Keratinocyte (primary cell): ENCODE measurements around the gene PTPRU. TPM values are rescaled to one million over a fixed set of nuclear protein-coding genes. Genes with fewer than 3 reads are reported as not detected.

Experiments used
- DNase-seq: peaks from one replicate; pipeline ENCODE4 v3.0.0-alpha.2; 2011; ENCODE audit warnings: low read depth, missing footprints, low spot score
- FAIRE-seq: peaks from 2 replicates; lab custom pipeline; 2011; peaks lifted over from hg19 to GRCh38; lab: Jason Lieb, UNC
- H2AFZ ChIP-seq: 2 replicates; pipeline ENCODE4 v1.6.0; 2012; ENCODE audit warnings: low read length, control low read depth, inconsistent platforms; ENCODE audit not compliant: control insufficient read depth
- H3K27ac ChIP-seq: 2 replicates; pipeline ENCODE4 v1.5.1; 2011; ENCODE audit warnings: low read length; ENCODE audit not compliant: control insufficient read depth, insufficient read depth
- H3K27me3 ChIP-seq: 3 replicates; pipeline ENCODE4 v1.6.0; 2011; ENCODE audit warnings: low read length; ENCODE audit not compliant: control insufficient read depth, insufficient read depth; ENCODE audit errors: extremely low read depth
- H3K36me3 ChIP-seq, 2 experiments: 2 replicates in 1 of 2; 3 replicates in 1 of 2; pipeline ENCODE4 v1.5.1; 2011; ENCODE audit warnings: low read length in 2 of 2, mild to moderate bottlenecking in 1 of 2; ENCODE audit not compliant: control insufficient read depth in 2 of 2, insufficient read depth in 2 of 2; ENCODE audit errors: extremely low read depth in 1 of 2
- H3K4me1 ChIP-seq: 3 replicates; pipeline ENCODE4 v1.5.1; 2011; ENCODE audit warnings: low read length; ENCODE audit not compliant: control insufficient read depth, insufficient read depth; ENCODE audit errors: extremely low read depth
- H3K4me2 ChIP-seq: 3 replicates; pipeline ENCODE4 v1.6.0; 2011; ENCODE audit warnings: low read depth, low read length; ENCODE audit not compliant: control insufficient read depth, insufficient read depth; ENCODE audit errors: extremely low read depth
- H3K4me3 ChIP-seq, 3 experiments: fragments of 200-600 bp in 1 of 3; sonication (generic) in 1 of 3; 2 replicates in 2 of 3; 3 replicates in 1 of 3; pipeline ENCODE4 v1.5.1; 2011 to 2016; ENCODE audit warnings: low read length in 3 of 3, mild to moderate bottlenecking in 3 of 3, control low read depth in 2 of 3, inconsistent platforms in 1 of 3, low read depth in 1 of 3, mixed read lengths in 1 of 3, mixed run types in 1 of 3, moderate library complexity in 1 of 3; ENCODE audit not compliant: control insufficient read depth in 2 of 3, insufficient read depth in 2 of 3; ENCODE audit errors: extremely low read depth in 1 of 3
- H3K79me2 ChIP-seq: 2 replicates; pipeline ENCODE4 v1.6.0; 2012; ENCODE audit warnings: low read length; ENCODE audit not compliant: control insufficient read depth, insufficient read depth
- H3K9ac ChIP-seq: 3 replicates; pipeline ENCODE4 v1.6.0; 2011; ENCODE audit warnings: low read length; ENCODE audit not compliant: control insufficient read depth, insufficient read depth; ENCODE audit errors: extremely low read depth
- H3K9me1 ChIP-seq: 3 replicates; pipeline ENCODE4 v1.6.0; 2011; ENCODE audit warnings: low read length; ENCODE audit not compliant: control insufficient read depth, insufficient read depth; ENCODE audit errors: extremely low read depth
- H3K9me3 ChIP-seq: 2 replicates; pipeline ENCODE4 v1.5.1; 2012; ENCODE audit warnings: low read depth, low read length; ENCODE audit not compliant: control insufficient read depth
- H4K20me1 ChIP-seq: 3 replicates; pipeline ENCODE4 v1.6.0; 2011; ENCODE audit warnings: low read length; ENCODE audit not compliant: control insufficient read depth, insufficient read depth; ENCODE audit errors: extremely low read depth
- EZH2 ChIP-seq: IDR thresholded peaks from one replicate; pipeline ENCODE4 v1.6.1; 2012; ENCODE audit warnings: inconsistent platforms, mild to moderate bottlenecking, low read length, moderate library complexity
- dilution Hi-C: fragments of 300-500 bp; cut with MboI; formaldehyde crosslinking; loops from one replicate; pipeline ENCODE4 v1.7.0; 2020; ENCODE audit warnings: low sequenced_read_pairs; ENCODE audit not compliant: extremely low pct_ligation_motif_present
- polyA plus RNA-seq, 5 experiments: library from polyadenylated mRNA; depleted of rRNA in 3 of 5; stranded (reverse) in 3 of 5; stranded (forward) in 1 of 5; unstranded in 1 of 5; fragments of >200 nt; gene quantifications; 1 replicate in 1 of 5; 2 replicates in 3 of 5; 3 replicates in 1 of 5; pipeline versions ENCODE4 v1.2.1 to v1.2.3, GENCODE V29; 2011 to 2012; ENCODE audit warnings: missing spikeins in 2 of 5, low read depth in 1 of 5, low replicate concordance in 1 of 5
- TF ChIP-seq, protein P1 (sequence below), 3 experiments: IDR thresholded peaks in 1 of 3; conservative IDR thresholded peaks in 1 of 3; optimal IDR thresholded peaks in 1 of 3; 2 replicates in 2 of 3; 3 replicates in 1 of 3; pipeline versions ENCODE3 to v1.5.1; 2011; ENCODE audit warnings: low read length in 3 of 3, mild to moderate bottlenecking in 3 of 3, moderate library complexity in 2 of 3, control low read depth in 1 of 3, inconsistent platforms in 1 of 3; ENCODE audit not compliant: insufficient read depth in 2 of 3; ENCODE audit errors: extremely low read depth in 1 of 3

Gene PTPRU
- polyA plus RNA-seq, 1 donor (not counting 4 experiments of a cell fraction or from before 2014, with no cell fraction given): 4.3 TPM

DNA sequence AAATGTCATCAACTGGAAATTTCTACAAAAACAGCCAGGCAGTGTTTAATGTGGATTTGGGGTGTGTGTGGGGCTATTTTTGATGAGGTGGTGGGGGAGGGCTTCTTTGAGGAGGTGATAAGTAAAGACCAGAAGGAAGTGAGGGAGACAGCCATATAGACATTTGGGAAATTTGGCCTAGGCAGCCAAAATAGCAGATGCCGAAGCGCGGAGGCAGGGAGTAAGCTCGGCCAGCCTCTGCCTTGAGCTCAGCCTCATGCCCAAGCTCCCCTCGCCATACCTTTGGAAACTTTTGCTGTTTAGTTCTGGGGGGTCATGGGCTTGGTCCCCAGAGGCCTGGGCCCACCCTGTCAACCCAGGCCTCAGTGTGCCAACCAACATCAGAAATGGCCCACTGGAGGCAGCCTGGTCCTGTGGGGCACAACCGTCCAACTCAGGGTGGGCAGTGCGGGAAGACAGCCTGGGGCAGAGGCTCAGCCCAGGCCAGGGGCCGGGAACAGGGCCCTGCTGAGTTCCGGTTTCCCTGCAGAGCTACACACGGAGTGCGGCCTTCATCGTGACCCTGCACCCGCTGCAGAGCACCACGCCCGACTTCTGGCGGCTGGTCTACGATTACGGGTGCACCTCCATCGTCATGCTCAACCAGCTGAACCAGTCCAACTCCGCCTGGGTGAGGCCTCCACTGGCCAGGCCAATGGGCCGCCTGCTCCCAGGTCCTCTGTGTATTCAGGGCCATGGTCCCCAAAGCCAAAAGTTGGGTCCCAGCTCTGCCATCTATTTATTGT lies 84.0 kb downstream of the PTPRU start:
- FAIRE-seq (no peak), DNase-seq (no peak)
- no peak overlapping the region for H3K4me3 ChIP-seq
- dilution Hi-C loops: no loop called here
- no peaks in the 10 kb centered on the region for H3K79me2 ChIP-seq
- H3K36me3 ChIP-seq: no peaks in the 10 kb centered on the region
- no peaks in the 10 kb centered on the region for H3K9me1 ChIP-seq
- H3K4me2 ChIP-seq: no peak overlapping the region
- H3K9ac ChIP-seq: no peak overlapping the region
- H4K20me1 ChIP-seq: no peaks in the 10 kb centered on the region
- no peak overlapping the region for H3K27ac ChIP-seq
- H2AFZ ChIP-seq: no peak overlapping the region
- no peaks in the 10 kb centered on the region for H3K9me3 ChIP-seq
- no peaks in the 10 kb centered on the region for H3K27me3 ChIP-seq
- TF ChIP-seq, protein P1, sequence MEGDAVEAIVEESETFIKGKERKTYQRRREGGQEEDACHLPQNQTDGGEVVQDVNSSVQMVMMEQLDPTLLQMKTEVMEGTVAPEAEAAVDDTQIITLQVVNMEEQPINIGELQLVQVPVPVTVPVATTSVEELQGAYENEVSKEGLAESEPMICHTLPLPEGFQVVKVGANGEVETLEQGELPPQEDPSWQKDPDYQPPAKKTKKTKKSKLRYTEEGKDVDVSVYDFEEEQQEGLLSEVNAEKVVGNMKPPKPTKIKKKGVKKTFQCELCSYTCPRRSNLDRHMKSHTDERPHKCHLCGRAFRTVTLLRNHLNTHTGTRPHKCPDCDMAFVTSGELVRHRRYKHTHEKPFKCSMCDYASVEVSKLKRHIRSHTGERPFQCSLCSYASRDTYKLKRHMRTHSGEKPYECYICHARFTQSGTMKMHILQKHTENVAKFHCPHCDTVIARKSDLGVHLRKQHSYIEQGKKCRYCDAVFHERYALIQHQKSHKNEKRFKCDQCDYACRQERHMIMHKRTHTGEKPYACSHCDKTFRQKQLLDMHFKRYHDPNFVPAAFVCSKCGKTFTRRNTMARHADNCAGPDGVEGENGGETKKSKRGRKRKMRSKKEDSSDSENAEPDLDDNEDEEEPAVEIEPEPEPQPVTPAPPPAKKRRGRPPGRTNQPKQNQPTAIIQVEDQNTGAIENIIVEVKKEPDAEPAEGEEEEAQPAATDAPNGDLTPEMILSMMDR (optimal IDR thresholded peaks at IDR 0.05 in 1 of 3, IDR thresholded peaks at IDR 0.05 in 1 of 3, conservative IDR thresholded peaks at IDR 0.05 in 1 of 3; ENCODE audit: extremely low read depth in 1 of 3, insufficient read depth in 2 of 3, low read length in 3 of 3): no peak
- TF ChIP-seq EZH2: no peak
- H3K4me1 ChIP-seq: no peaks in the 10 kb centered on the region

DNA sequence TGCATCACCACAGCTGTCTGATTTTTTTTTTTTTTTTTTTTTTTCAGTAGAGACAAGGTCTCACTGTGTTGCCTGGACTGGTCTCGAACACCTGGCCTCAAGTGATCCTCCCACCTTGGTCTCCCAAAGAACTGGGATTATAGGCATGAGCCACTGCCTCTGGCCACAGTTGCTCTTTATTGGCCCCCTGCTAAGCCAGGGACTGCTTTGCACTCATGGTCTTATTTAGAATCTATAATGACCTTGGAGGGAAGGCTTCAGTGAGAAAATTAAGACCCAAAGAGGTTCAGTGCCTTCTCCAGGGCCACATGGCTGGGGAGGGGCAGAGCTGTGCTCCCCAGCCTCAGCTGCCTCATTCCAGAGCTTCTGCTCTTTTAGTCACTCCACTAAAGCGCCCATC lies 84.9 kb downstream of the PTPRU start:
- Histone ChIP-seq H3K9me3 (no peaks in the 10 kb centered on the region), H3K4me1 (no peaks in the 10 kb centered on the region), H3K4me3 (no peak overlapping the region), H3K79me2 (no peaks in the 10 kb centered on the region), H3K27ac (no peak overlapping the region), H3K4me2 (no peak overlapping the region), H3K36me3 (no peaks in the 10 kb centered on the region), H4K20me1 (no peaks in the 10 kb centered on the region), H3K9me1 (no peaks in the 10 kb centered on the region), H3K27me3 (no peaks in the 10 kb centered on the region), H2AFZ (no peak overlapping the region), H3K9ac (no peak overlapping the region)
- dilution Hi-C loops: no loop called here
- FAIRE-seq (no peak), DNase-seq (no peak)
- TF ChIP-seq, protein P1 (optimal IDR thresholded peaks at IDR 0.05 in 1 of 3, IDR thresholded peaks at IDR 0.05 in 1 of 3, conservative IDR thresholded peaks at IDR 0.05 in 1 of 3; ENCODE audit: extremely low read depth in 1 of 3, insufficient read depth in 2 of 3, low read length in 3 of 3): no peak
- no peak for TF ChIP-seq EZH2
